Fibroblast of mammary gland (primary cell): ENCODE measurements around the gene CNOT1.

Experiments used
- DNase-seq: peaks from one replicate; pipeline ENCODE4 v3.0.0-alpha.2; 2010; ENCODE audit warnings: low read depth
- H3K4me3 ChIP-seq: 2 replicates; pipeline ENCODE4 v1.5.1; 2011; ENCODE audit warnings: low read depth, mild to moderate bottlenecking, low read length, moderate library complexity; ENCODE audit not compliant: control insufficient read depth
- TF ChIP-seq, protein P1 (sequence below): conservative IDR thresholded peaks from 2 replicates; pipeline ENCODE4 v1.5.1; 2011; ENCODE audit warnings: low read depth, low read length, inconsistent platforms; ENCODE audit not compliant: control insufficient read depth, insufficient read depth

The CNOT1 gene

DNA sequence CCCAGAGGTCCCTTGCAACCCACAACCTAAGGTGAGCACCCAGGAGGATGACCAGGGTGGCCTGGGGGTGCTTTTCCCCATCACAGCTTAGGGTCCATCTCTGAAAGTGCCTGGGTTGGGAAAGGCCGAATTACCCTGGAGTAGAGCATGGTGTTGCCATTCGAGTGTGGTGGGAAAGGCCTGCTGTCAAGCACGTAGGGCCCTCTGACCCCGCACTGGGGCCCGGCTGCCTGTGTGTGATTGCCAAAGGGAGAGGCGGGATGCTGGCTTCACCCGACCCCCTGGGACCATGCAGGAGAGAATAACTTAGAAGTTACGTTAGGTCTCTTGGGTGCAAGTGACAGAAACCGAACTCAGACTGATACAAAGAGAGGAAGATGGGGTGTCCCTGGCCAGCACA lies 157.4 kb downstream of the CNOT1 start:
- H3K4me3 ChIP-seq = no peak overlapping the region
- no peak for DNase-seq

DNA sequence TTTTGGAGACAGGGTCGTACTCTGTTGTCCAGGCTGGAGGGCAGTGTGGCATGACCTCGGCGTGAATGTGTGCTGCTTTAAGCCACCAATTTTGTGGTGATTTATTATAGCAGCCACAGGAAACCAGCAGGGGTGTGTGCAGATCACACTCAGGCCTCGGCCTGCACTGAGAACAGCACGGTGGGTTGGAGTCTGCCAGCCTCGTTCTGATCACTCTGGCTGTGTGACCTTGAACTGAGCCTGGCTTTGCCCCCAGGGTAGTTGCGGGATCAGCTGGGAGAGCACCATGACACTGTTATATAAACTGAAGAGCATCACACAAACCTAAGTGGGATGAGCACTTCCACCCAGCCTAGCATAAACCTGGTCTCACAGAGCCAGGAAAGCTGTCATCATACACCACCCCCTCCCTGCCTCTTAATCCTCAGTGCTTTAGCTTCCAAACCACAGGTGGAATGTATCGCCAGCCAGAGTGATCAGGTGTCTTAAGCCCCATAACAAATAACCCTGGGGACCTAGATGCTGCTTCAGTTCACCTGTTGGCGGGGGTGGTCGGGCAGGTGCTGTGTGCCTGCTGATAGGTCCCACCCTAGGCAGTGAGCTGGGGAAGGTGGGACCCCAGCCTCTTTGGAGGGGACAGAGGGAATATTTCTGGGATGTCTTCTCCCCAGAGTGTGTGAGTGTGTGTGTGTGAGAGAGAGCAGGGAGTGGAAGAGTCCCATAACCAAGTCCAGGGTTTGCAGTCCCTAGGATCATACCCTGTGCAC lies 158.2 kb downstream of the CNOT1 start:
- no peak for DNase-seq
- H3K4me3 ChIP-seq = no peak overlapping the region

More for the DNA sequence above, 157.4 kb downstream of the CNOT1 start:
- TF ChIP-seq, protein P1, sequence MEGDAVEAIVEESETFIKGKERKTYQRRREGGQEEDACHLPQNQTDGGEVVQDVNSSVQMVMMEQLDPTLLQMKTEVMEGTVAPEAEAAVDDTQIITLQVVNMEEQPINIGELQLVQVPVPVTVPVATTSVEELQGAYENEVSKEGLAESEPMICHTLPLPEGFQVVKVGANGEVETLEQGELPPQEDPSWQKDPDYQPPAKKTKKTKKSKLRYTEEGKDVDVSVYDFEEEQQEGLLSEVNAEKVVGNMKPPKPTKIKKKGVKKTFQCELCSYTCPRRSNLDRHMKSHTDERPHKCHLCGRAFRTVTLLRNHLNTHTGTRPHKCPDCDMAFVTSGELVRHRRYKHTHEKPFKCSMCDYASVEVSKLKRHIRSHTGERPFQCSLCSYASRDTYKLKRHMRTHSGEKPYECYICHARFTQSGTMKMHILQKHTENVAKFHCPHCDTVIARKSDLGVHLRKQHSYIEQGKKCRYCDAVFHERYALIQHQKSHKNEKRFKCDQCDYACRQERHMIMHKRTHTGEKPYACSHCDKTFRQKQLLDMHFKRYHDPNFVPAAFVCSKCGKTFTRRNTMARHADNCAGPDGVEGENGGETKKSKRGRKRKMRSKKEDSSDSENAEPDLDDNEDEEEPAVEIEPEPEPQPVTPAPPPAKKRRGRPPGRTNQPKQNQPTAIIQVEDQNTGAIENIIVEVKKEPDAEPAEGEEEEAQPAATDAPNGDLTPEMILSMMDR = no peak

More for the DNA sequence above, 158.2 kb downstream of the CNOT1 start:
- TF ChIP-seq, protein P1 = no peak
